Measurements from ENCODE around the gene SLIT3.

GRCh38 chr5:169116961-169117461 lies 183.9 kb downstream of the SLIT3 start:
- TF ChIP-seq, protein P1, sequence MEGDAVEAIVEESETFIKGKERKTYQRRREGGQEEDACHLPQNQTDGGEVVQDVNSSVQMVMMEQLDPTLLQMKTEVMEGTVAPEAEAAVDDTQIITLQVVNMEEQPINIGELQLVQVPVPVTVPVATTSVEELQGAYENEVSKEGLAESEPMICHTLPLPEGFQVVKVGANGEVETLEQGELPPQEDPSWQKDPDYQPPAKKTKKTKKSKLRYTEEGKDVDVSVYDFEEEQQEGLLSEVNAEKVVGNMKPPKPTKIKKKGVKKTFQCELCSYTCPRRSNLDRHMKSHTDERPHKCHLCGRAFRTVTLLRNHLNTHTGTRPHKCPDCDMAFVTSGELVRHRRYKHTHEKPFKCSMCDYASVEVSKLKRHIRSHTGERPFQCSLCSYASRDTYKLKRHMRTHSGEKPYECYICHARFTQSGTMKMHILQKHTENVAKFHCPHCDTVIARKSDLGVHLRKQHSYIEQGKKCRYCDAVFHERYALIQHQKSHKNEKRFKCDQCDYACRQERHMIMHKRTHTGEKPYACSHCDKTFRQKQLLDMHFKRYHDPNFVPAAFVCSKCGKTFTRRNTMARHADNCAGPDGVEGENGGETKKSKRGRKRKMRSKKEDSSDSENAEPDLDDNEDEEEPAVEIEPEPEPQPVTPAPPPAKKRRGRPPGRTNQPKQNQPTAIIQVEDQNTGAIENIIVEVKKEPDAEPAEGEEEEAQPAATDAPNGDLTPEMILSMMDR (IDR thresholded peaks at IDR 0.05; ENCODE audit: insufficient read depth, low read length, poor library complexity, severe bottlenecking), result no peak
- TF ChIP-seq EZH2phosphoT487 (conservative IDR thresholded peaks at IDR 0.05; ENCODE audit: low read length), result no peak

Data from SU-DHL-6 (cell line).